WERI-Rb-1 (cell line): ENCODE data around the gene ASIC2.

Experiments
- DNase-seq: peaks from one replicate; pipeline ENCODE4 v3.0.0-alpha.2; 2020
- H3K27ac ChIP-seq: fragments of 250-450 bp; sonication (Bioruptor Pico); 2 replicates; pipeline ENCODE4 v1.5.1; 2020; ENCODE audit warnings: mild to moderate bottlenecking, moderate library complexity
- H3K27me3 ChIP-seq: fragments of 250-450 bp; sonication (Bioruptor Pico); 2 replicates; pipeline ENCODE4 v1.5.1; 2021; ENCODE audit warnings: mild to moderate bottlenecking, low read depth, moderate library complexity; ENCODE audit not compliant: insufficient read depth, severe bottlenecking
- H3K36me3 ChIP-seq: fragments of 250-450 bp; sonication (Bioruptor Pico); 2 replicates; pipeline ENCODE4 v1.5.1; 2020; ENCODE audit warnings: mild to moderate bottlenecking, moderate library complexity
- H3K4me3 ChIP-seq: 2 replicates; pipeline ENCODE4 v1.5.1; 2011; ENCODE audit warnings: low read depth, mild to moderate bottlenecking, control low read depth, low read length
- H3K9me3 ChIP-seq: fragments of 250-450 bp; sonication (Bioruptor Pico); 2 replicates; pipeline ENCODE4 v1.5.1; 2021; ENCODE audit warnings: mild to moderate bottlenecking, moderate library complexity; ENCODE audit not compliant: severe bottlenecking
- CTCF ChIP-seq: IDR thresholded peaks from 2 replicates; pipeline ENCODE4 v1.5.1; 2011; ENCODE audit warnings: low read depth, mild to moderate bottlenecking, control low read depth, inconsistent platforms, low read length

The ASIC2 gene

GRCh38 chr17:33229499-33229898 is 63.6 kb downstream of the ASIC2 start:
- H3K27ac ChIP-seq = no peak overlapping the region
- no peak for DNase-seq
- H3K36me3 ChIP-seq = no peaks in the 10 kb centered on the region
- TF ChIP-seq CTCF = no peak
- no peaks in the 10 kb centered on the region for H3K9me3 ChIP-seq
- H3K27me3 ChIP-seq = peaks cover 47% of the 10 kb centered on the region
- H3K4me3 ChIP-seq = no peak overlapping the region

DNA sequence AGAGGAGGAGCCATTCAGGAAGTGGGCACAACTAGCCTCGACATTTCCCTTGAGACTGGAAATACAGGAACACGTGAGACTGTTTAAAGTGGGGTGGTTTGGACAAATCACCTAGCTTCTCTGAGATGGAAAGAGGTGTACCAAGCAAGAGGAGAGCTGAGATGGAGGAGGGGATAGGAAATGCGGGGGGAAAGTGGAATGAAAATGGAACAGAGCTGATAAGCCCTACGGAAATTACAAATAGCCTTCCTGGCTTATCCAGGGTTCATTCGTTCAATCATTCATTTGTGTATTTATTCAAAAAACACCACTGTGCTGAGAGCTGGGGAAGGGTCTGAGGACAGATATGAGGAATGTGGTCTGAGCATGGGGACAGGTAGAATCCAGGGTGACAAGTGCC is 64.1 kb downstream of the ASIC2 start:
- no peak overlapping the region for H3K27ac ChIP-seq
- no peaks in the 10 kb centered on the region for H3K36me3 ChIP-seq
- no peak for TF ChIP-seq CTCF
- no peak for DNase-seq
- no peak overlapping the region for H3K4me3 ChIP-seq
- peaks cover 47% of the 10 kb centered on the region for H3K27me3 ChIP-seq
- H3K9me3 ChIP-seq = no peaks in the 10 kb centered on the region

DNA sequence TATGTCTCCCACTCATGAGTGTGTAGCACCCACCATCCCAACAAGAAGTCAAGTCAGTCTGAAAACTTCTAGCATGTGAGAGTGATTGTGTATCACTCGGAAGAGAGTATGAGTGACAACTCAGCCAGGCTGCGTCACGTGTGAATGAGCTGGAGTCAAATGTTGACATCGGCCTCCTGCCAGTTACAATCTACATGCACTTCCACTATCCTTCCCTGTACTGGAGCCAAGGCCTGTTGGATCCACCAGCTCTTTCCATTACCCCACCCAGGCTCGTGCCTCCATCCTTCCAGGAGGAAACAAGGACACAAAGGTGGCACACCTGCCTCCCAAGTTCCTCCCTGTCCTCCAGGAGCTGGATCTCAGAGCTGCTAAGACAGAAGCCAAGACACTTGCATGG is 64.5 kb downstream of the ASIC2 start:
- no peak for TF ChIP-seq CTCF
- Histone ChIP-seq H3K9me3 (no peaks in the 10 kb centered on the region), H3K27me3 (peaks cover 50% of the 10 kb centered on the region), H3K36me3 (no peaks in the 10 kb centered on the region), H3K27ac (no peak overlapping the region), H3K4me3 (no peak overlapping the region)
- DNase-seq = no peak

- no peak for DNase-seq
- H3K4me3 ChIP-seq = no peak overlapping the region
- H3K27ac ChIP-seq = no peak overlapping the region
- TF ChIP-seq CTCF = no peak
- peaks cover 54% of the 10 kb centered on the region for H3K27me3 ChIP-seq
- no peaks in the 10 kb centered on the region for H3K36me3 ChIP-seq
- H3K9me3 ChIP-seq = no peaks in the 10 kb centered on the region
Measured at GRCh38 chr17:33227911-33228310, 65.2 kb downstream of the ASIC2 start.

DNA sequence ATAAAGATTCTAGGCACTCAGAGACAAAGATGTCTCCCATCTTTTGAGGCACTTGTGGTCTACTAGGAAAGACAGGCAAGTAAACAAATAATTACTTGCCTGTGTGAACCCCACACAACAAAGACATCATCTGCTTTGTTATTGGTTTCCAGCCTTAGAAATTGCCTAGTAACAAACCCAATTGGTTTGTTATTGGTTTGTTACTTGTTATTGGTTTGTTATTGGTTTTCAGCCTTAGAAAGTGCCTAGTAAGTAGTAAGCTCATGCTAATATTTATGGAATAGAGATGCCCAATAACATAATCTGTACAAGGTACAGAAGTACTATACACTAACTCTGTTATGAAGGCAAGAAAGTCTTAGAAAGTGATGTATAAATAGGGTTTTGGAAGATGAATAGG is 67.1 kb downstream of the ASIC2 start:
- Histone ChIP-seq H3K36me3 (no peaks in the 10 kb centered on the region), H3K4me3 (no peak overlapping the region), H3K27ac (no peak overlapping the region), H3K9me3 (no peaks in the 10 kb centered on the region), H3K27me3 (peaks cover 54% of the 10 kb centered on the region)
- DNase-seq = no peak
- TF ChIP-seq CTCF = no peak

GRCh38 chr17:33225509-33225908 is 67.6 kb downstream of the ASIC2 start:
- no peak overlapping the region for H3K27ac ChIP-seq
- peaks cover 55% of the 10 kb centered on the region for H3K27me3 ChIP-seq
- no peak for DNase-seq
- no peak for TF ChIP-seq CTCF
- no peak overlapping the region for H3K4me3 ChIP-seq
- no peaks in the 10 kb centered on the region for H3K36me3 ChIP-seq
- no peaks in the 10 kb centered on the region for H3K9me3 ChIP-seq
